GM12878 (cell line): ENCODE measurements around the gene NACA. TPM values are rescaled to one million over a fixed set of nuclear protein-coding genes. Genes with fewer than 3 reads are reported as not detected.

Source experiments
- CREB1 ChIP-seq: IDR thresholded peaks from 2 replicates; pipeline ENCODE4 v1.6.1; 2012; ENCODE audit warnings: low read depth, mild to moderate bottlenecking, inconsistent platforms
- ESRRA ChIP-seq: IDR thresholded peaks from 2 replicates; pipeline ENCODE4 v1.6.1; 2012; ENCODE audit warnings: mild to moderate bottlenecking, low read length, improper control_type of control experiment
- MEF2A ChIP-seq: IDR thresholded peaks from 2 replicates; pipeline ENCODE4 v1.6.1; 2011; ENCODE audit warnings: low read depth, mild to moderate bottlenecking, low read length, moderate library complexity; ENCODE audit not compliant: insufficient read depth
- PML ChIP-seq: IDR thresholded peaks from 2 replicates; pipeline ENCODE4 v1.6.1; 2012; ENCODE audit warnings: low read length, inconsistent platforms
- RUNX3 ChIP-seq: IDR thresholded peaks from 2 replicates; pipeline ENCODE4 v1.6.1; 2012; ENCODE audit warnings: low read length, inconsistent platforms
- polyA plus RNA-seq, 11 experiments: library from polyadenylated mRNA; depleted of rRNA in 4 of 11; unstranded in 6 of 11; stranded (reverse) in 5 of 11; fragments of >200 nt; fragmentation: Nextera tagmentation in 4 of 11; fragmentation: Illumina TruSeq in 1 of 11; extraction: Ambion mirVana in 4 of 11; extraction: Trizol in 1 of 11; gene quantifications; 1 replicate in 1 of 11; 2 replicates in 10 of 11; pipeline versions ENCODE4 v1.2.1 to v1.2.3, GENCODE V29; 2011 to 2016; ENCODE audit warnings: inconsistent platforms in 2 of 11, missing spikeins in 2 of 11, low read depth in 1 of 11
- total RNA-seq, 4 experiments: library from RNA; depleted of rRNA in 3 of 4; stranded (reverse); fragments of >200 nt in 3 of 4; fragmentation: Illumina TruSeq in 1 of 4; extraction: Trizol in 1 of 4; gene quantifications; 2 replicates each; pipeline versions ENCODE4 v1.2.1 to v1.2.3, GENCODE V29; 2013 to 2021
- TF ChIP-seq, protein P1 (sequence below): fragments of 450-650 bp; IDR thresholded peaks from 2 replicates; pipeline ENCODE4 v1.6.1; 2018; ENCODE audit warnings: mild to moderate bottlenecking, low read depth, moderate library complexity; ENCODE audit not compliant: partially characterized antibody
- TF ChIP-seq, protein P2 (sequence below): fragments of 450-650 bp; formaldehyde crosslinking; IDR thresholded peaks from 2 replicates; pipeline ENCODE4 v1.4.0; 2022; ENCODE audit warnings: mild to moderate bottlenecking, moderate library complexity
- TF ChIP-seq, protein P3 (sequence below): fragments of 150-350 bp; IDR thresholded peaks from 2 replicates; pipeline ENCODE4 v1.6.1; 2016; ENCODE audit warnings: low read depth, low read length
- TF ChIP-seq, protein P4 (sequence below): fragments of 450-650 bp; IDR thresholded peaks from 2 replicates; pipeline ENCODE4 v1.6.1; 2018; ENCODE audit warnings: borderline replicate concordance, mild to moderate bottlenecking; ENCODE audit not compliant: partially characterized antibody

Gene NACA
- total and polyA plus RNA-seq, 10 of the 15 experiments (the other 5 are each of a cell fraction or from before 2014, with no cell fraction given), result 1,181 to 2,782 (median 1,905) TPM

DNA sequence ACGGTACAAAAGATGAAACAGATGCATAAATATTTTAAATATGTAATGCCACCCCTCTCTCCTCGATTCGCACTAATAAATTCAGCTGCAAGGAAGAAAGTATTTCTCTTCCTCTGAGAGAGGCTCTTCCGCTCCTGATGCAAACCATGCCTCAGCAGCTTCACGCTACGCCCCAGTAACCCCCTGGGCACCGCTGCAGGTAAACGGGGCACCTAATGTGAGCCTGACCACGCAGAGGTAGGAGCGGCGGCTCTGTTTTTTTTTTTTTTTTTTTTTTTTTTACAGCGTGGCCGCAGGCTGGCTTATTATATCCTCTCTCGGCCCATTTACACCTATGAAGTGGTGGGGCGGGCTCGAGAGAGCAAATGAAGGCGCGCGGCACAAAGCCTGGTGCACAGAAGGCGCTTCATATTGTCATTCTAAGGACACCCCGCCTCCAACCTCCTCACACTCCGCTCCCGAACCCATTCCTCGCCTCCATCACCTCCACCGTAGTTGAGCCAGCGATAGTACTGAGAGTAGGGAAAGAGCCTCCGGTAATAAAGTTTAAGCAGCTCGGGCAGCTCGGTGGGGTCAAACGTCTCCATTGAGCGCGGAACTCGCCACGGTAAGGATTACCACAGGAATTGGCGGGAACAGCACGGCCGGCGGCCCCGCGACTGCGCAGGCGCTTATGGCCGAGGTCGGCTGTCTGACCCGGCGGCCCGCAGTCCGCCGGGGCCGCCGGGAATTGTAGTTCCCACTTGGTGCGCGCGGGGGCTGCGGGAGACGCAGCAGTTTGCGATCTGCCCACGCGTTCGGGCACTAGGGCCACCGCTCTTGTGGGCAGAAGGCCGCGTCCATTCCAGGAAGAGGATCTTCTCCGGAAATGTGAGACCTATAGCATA lies 26.9 kb upstream of the NACA start, which contains the start of gene PRIM1 (continued):
- TF ChIP-seq, protein P1, sequence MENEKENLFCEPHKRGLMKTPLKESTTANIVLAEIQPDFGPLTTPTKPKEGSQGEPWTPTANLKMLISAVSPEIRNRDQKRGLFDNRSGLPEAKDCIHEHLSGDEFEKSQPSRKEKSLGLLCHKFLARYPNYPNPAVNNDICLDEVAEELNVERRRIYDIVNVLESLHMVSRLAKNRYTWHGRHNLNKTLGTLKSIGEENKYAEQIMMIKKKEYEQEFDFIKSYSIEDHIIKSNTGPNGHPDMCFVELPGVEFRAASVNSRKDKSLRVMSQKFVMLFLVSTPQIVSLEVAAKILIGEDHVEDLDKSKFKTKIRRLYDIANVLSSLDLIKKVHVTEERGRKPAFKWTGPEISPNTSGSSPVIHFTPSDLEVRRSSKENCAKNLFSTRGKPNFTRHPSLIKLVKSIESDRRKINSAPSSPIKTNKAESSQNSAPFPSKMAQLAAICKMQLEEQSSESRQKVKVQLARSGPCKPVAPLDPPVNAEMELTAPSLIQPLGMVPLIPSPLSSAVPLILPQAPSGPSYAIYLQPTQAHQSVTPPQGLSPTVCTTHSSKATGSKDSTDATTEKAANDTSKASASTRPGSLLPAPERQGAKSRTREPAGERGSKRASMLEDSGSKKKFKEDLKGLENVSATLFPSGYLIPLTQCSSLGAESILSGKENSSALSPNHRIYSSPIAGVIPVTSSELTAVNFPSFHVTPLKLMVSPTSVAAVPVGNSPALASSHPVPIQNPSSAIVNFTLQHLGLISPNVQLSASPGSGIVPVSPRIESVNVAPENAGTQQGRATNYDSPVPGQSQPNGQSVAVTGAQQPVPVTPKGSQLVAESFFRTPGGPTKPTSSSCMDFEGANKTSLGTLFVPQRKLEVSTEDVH, result peak; percentile 96
- TF ChIP-seq ESRRA, result no peak
- TF ChIP-seq, protein P2, sequence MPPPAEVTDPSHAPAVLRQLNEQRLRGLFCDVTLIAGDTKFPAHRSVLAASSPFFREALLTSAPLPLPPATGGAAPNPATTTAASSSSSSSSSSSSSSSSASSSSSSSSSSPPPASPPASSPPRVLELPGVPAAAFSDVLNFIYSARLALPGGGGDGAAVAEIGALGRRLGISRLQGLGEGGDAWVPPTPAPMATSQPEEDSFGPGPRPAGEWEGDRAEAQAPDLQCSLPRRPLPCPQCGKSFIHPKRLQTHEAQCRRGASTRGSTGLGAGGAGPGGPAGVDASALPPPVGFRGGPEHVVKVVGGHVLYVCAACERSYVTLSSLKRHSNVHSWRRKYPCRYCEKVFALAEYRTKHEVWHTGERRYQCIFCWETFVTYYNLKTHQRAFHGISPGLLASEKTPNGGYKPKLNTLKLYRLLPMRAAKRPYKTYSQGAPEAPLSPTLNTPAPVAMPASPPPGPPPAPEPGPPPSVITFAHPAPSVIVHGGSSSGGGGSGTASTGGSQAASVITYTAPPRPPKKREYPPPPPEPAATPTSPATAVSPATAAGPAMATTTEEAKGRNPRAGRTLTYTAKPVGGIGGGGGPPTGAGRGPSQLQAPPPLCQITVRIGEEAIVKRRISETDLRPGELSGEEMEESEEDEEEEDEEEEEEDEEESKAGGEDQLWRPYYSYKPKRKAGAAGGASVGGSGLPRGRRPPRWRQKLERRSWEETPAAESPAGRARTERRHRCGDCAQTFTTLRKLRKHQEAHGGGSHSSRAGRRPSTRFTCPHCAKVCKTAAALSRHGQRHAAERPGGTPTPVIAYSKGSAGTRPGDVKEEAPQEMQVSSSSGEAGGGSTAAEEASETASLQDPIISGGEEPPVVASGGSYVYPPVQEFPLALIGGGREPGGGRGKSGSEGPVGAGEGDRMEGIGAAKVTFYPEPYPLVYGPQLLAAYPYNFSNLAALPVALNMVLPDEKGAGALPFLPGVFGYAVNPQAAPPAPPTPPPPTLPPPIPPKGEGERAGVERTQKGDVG (CRISPR knock-in tag), result no peak
- peak; percentile 62 for TF ChIP-seq CREB1
- TF ChIP-seq RUNX3, result peak; percentile 79
- TF ChIP-seq, protein P3, sequence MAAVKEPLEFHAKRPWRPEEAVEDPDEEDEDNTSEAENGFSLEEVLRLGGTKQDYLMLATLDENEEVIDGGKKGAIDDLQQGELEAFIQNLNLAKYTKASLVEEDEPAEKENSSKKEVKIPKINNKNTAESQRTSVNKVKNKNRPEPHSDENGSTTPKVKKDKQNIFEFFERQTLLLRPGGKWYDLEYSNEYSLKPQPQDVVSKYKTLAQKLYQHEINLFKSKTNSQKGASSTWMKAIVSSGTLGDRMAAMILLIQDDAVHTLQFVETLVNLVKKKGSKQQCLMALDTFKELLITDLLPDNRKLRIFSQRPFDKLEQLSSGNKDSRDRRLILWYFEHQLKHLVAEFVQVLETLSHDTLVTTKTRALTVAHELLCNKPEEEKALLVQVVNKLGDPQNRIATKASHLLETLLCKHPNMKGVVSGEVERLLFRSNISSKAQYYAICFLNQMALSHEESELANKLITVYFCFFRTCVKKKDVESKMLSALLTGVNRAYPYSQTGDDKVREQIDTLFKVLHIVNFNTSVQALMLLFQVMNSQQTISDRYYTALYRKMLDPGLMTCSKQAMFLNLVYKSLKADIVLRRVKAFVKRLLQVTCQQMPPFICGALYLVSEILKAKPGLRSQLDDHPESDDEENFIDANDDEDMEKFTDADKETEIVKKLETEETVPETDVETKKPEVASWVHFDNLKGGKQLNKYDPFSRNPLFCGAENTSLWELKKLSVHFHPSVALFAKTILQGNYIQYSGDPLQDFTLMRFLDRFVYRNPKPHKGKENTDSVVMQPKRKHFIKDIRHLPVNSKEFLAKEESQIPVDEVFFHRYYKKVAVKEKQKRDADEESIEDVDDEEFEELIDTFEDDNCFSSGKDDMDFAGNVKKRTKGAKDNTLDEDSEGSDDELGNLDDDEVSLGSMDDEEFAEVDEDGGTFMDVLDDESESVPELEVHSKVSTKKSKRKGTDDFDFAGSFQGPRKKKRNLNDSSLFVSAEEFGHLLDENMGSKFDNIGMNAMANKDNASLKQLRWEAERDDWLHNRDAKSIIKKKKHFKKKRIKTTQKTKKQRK, result no peak
- TF ChIP-seq, protein P4, sequence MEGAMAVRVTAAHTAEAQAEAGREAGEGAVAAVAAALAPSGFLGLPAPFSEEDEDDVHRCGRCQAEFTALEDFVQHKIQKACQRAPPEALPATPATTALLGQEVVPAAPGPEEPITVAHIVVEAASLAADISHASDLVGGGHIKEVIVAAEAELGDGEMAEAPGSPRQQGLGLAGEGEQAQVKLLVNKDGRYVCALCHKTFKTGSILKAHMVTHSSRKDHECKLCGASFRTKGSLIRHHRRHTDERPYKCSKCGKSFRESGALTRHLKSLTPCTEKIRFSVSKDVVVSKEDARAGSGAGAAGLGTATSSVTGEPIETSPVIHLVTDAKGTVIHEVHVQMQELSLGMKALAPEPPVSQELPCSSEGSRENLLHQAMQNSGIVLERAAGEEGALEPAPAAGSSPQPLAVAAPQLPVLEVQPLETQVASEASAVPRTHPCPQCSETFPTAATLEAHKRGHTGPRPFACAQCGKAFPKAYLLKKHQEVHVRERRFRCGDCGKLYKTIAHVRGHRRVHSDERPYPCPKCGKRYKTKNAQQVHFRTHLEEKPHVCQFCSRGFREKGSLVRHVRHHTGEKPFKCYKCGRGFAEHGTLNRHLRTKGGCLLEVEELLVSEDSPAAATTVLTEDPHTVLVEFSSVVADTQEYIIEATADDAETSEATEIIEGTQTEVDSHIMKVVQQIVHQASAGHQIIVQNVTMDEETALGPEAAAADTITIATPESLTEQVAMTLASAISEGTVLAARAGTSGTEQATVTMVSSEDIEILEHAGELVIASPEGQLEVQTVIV, result no peak
- peak; percentile 82 for TF ChIP-seq PML
- TF ChIP-seq MEF2A, result 0 out of 2 replicates have a peak, but pooled peaks have one; percentile 5
- TF ChIP-seq, all 136 proteins: peak for 47
